ENCODE data around the gene ASPSCR1.
A peak's percentile ranks its signal among the peaks of the same experiment; 100 is the strongest.
"Not testable (repeated sequence)": the region's sequence is repeated elsewhere in the genome, so short reads cannot be mapped to it uniquely, and the experiment has no call there.

The ASPSCR1 gene

DNA sequence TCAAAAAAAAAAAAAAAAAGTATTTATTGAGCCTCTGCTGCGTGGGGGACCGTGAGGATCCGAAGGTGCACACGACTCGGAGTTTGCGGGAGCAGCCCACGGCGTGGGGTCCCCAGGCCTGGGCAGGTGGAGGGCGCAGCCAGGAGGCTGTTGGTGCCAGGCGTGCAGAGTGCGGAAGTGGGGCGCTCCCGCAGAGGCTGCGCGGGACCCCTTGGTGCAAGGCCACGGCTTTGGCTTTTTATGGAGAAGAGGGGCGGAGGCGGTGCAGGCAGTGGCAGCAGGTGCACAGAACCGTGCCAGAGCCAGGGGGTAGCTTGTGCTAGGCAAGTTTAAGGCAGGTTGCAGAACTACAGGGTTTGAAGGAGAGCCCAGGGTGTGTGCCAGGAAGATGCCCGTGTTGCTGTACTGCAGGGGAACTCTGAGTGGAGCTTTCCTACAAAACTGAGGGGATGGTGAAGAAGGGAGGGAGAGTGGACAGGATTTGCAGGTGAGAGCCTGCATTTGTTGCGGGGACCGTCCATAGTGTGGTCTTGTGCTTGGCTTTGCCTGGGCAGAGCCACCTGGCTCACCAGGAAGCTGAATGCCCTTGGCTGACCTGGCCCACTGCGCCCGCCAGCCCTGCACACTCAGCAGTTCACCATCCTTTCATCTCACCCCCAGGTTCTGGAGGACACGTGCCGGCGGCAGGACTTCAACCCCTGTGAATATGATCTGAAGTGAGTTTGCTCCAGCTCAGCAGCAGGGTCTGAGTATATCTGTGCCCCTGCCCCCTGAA is 1.3 kb downstream of the ASPSCR1 start:
- no peak for DNase-seq (ENCODE audit: low spot score)
- FAIRE-seq = no peak

DNA sequence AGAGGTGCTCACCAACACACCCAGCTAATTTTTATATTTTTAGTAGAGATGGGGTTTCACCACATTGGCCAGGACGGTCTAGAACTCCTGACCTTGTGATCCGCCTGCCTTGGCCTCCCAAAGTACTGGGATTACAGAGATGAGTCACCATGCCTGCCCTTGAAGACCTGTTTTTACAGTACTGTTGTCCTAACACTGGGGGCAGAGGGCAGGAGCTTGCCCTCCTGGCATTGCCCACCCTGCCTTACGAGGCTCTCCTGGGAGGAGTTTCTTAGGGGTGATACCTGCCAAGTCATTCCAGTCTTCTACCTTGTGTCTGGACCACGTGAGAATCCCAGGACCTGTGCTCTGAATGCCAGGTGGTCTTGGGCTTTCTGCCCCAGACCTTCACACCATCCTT is 2.7 kb downstream of the ASPSCR1 start:
- FAIRE-seq = no peak

DNA sequence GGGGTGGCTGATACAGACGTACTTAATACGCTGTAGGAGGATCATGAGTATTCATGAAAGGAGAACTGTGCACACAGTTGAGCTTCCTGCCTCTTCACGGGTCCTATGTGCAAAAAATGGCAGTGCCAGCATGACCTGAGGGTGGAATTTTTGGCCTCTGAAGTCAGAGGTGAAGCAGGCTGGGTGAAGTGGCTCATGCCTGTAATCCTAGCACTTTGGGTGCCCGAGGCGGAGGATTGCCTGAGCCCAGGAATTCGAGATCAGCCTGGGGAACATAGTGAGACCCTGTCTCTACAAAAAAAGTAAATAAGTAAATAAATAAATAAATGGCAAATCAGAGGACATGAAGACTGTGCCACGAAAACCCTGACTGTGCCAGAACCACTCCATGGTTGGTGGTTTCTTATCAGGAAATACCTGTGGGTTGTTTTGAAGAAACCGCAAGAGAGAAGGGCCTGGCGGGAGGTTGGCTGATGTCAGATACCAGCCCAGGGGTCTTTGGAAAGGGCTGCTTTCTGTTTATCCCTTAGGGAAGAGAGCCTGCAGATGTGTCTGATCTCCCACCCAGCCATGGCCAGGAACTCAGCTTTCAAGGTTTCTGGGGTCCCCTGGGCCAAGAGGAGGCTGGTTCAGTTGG is 3.4 kb downstream of the ASPSCR1 start:
- peak; percentile 18 for DNase-seq (ENCODE audit: low spot score)
- no peak for FAIRE-seq

More for the DNA sequence above, 2.7 kb downstream of the ASPSCR1 start:
- DNase-seq (ENCODE audit: low spot score) = no peak

DNA sequence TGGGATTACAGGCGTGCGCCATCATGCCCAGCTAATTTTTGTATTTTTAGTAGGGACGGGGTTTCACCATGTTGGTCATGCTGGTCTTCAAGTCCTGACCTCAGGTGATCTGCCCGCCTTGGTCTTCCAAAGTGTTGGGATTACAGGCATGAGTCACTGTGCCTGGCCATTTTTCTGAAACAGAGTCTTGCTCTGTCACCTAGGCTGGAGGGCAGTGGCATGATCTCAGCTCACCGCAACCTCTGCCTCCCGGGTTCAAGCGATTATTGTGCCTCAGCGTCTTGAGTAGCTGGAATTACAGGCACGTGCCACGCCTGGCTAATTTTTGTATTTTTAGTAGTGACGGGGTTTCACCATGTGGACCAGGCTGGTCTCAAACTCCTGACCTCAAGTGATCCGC is 4.1 kb downstream of the ASPSCR1 start:
- not testable (repeated sequence) for FAIRE-seq
- DNase-seq (ENCODE audit: low spot score) = peak; percentile 42

DNA sequence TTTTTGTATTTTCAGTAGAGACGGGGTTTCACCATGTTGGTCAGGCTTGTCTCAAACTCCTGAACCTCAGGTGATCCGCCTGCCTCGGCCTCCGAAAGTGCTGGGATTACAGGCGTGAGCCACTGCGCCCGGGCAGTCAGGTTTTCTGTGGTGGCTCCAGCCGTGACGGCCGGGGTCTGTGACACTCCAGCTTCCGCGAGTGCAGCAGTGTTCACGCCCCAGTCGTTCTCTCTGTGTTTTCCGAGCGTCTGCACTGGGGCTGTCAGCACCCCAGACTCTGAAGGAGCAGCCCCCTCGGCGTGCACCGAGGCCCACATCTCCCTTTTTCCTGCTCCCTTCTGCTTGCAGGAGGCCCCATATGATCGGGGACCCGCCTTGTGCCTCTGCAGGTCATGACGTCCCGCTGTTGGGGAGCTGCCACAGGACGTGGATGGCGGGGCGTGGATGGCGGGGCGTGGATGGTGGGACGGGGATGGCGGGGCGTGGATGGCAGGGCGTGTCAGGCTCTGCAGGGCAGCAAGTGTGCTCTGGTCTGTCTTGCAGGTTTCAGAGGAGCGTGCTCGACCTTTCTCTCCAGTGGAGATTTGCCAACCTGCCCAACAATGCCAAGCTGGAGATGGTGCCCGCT is 5.7 kb downstream of the ASPSCR1 start:
- no peak for DNase-seq (ENCODE audit: low spot score)
- no peak for FAIRE-seq

DNA sequence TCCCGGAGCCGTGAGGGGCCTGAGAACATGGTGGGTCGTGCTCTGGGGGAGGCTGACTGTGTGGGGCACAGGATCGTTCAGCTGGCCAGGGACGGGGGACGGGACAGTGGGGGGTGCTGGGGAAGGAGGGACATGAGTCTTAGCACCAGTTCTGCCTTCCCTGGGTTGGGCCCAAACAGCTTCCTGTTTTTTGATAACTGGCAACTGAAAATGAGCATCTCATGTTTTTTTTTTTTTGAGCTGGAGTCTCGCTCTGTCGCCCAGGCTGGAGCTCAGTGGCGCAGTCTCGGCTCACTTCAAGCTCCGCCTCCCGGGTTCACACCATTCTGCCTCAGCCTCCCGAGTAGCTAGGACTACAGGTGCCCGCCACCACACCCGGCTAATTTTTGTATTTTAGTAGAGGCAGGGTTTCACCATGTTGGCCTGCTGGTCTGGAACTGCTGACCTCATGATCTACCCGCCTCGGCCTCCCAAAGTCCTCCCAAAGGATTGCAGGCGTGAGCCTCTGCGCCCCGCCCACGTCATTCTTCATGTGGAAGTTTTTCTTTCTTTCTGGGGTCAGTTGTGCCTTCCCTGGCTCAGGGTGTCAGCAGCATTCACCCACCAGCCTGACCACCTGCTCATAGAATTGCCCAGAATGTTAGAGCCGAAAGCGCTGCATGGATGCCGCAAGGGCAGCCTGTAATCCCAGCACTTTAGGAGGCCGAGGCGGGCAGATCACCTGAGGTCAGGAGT is 6.4 kb downstream of the ASPSCR1 start:
- no peak for FAIRE-seq
- DNase-seq (ENCODE audit: low spot score) = no peak

DNA sequence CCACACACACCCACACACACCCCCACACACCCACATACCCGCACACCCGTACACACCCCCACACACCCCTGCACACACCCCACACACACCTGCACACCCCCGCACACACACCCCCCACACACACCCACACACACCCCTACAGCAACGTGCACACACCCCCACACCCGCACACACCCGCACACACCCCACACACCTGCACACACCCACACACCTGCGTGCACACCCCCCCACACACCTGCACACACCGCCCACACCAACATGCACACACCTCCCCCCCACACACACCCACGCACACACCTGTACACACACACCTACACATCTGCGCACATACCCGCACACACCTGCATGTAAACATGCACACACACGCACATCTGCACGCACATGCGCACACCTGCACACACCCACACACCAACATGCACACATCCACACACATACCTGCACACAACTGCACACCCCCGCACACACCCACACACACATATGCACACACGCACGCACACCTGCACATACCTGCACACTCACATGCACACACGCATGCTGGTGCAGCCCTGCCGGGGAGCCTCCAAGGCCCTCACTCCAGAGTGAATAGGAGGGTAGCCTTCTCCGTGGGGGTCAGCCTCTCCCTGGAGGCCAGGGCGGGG is 7.5 kb downstream of the ASPSCR1 start:
- no peak for FAIRE-seq
- DNase-seq (ENCODE audit: low spot score) = no peak

DNA sequence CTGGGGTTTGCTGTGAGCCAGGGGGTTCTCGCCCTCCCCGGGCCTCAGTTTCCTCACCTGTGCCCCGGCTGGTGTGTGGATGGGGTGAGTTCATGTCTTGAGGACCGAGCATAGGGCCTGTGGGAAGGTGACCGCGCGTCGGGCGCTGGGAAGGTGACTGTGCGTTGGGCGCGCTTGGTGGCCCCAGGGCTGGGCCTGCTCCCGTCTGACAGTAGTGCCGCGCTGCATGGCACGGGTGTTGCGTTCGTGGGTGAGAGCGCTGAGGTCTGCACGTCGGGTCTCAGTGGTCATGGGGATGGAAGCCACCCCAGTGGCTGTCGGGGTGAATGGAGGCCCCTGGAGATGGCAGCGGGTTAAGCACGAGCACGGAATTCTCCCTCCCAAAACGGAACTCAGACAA is 9.2 kb downstream of the ASPSCR1 start:
- DNase-seq (ENCODE audit: low spot score) = no peak
- no peak for FAIRE-seq

DNA sequence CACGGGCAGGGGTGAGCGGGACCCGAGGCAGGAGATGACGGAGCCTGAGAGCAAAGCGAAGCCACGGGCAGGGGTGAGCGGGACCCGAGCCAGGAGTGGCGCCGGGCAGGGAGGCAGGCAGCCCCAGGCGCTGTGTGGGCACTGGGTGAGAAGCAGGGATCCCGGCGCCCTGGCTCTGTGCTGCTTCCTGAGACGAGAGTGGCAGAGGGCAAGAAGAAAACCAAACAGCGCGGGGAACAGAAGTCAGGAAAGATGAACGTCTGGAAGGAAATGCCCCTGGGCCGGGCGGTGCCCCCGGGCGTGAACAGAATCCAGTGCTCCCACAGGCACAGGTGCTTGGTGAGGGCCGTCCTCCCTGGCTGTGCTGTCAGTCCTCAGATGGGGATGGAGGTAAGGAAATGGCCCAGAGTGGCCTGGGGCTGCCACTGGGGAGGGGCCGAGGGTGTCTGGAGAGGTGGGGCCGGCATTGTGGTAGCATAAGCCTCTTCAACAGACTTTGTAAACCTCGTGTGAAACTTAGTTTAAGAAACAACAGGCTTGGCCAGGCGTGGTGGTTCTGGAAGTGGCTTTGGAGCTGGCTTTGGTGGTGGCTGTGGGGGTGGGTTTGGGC is 9.8 kb downstream of the ASPSCR1 start:
- DNase-seq (ENCODE audit: low spot score) (no peak), FAIRE-seq (no peak)

DNA sequence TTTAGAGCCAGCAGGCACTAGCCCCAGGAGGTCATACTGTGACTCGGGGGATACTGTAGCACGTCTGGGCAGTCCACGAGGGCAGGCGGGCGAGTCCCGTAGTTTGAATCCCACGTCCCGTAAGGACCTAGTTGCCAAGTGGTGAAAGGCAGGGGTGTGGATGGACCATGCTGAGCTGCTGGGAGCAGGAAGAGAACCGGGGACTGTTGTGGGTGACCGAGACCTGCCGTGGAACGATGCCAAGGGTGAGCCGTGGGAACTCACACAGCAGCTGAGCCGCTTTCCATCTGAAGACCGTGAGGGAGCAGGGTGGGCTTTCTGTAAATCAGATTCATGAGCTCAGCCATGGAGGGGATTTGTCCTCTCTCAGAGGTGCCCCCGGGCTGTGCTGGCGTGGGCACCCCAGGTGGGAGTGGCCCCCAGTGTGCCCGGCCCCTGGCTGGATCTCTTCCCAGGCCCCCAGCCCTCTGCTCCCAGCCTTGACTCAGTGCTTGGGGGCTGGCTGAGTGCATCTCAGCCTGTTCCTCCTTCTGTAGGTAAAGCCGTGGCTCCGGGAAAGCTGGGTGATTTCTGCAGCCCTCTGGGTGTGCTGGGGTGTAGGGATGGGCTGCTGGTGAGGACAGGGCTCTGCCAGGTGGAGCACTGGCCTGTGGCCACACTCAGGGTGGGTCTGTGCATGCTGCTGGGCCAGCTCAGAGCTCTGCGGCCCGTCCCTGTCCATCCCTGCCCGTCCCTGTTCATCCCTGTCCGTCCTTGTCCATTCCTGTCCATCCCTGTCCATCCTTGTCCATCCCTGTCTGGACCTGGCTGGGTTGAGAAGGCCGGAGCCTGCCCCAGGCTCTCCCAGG is 13.6 kb downstream of the ASPSCR1 start:
- DNase-seq (ENCODE audit: low spot score) = no peak
- FAIRE-seq = no peak

DNA sequence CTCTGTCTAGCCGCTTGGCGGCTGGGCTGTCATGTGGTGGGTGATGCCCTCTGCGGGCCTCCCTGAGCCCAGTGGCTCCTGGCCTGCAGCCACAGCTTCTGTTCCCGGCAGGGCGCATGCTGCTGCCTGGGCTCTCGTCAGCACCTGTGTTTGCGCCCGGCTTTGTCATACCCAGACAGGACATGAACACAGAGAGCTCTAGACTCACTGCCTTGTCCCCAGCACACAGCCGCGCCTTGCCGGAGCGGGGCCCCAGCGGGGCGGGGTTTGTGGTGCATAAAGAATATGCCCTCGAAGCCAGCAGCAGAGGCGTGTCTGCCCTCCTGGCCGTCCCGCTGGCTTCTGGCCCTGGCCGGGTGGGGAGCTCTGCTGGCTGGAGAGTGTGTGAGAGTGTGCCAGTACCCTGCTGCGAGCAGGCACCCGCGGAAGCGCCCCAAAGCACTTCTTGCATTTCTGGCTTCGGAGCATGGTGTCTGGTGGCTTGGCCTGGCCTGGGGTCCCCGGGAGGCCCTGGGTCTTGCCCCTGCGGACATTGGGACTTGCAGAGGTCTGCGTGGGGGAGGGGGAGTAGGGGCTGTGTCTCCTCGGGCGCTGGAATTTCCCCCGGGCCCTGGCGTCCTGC is 14.4 kb downstream of the ASPSCR1 start:
- DNase-seq (ENCODE audit: low spot score) (peak; percentile 72), FAIRE-seq (no peak)

DNA sequence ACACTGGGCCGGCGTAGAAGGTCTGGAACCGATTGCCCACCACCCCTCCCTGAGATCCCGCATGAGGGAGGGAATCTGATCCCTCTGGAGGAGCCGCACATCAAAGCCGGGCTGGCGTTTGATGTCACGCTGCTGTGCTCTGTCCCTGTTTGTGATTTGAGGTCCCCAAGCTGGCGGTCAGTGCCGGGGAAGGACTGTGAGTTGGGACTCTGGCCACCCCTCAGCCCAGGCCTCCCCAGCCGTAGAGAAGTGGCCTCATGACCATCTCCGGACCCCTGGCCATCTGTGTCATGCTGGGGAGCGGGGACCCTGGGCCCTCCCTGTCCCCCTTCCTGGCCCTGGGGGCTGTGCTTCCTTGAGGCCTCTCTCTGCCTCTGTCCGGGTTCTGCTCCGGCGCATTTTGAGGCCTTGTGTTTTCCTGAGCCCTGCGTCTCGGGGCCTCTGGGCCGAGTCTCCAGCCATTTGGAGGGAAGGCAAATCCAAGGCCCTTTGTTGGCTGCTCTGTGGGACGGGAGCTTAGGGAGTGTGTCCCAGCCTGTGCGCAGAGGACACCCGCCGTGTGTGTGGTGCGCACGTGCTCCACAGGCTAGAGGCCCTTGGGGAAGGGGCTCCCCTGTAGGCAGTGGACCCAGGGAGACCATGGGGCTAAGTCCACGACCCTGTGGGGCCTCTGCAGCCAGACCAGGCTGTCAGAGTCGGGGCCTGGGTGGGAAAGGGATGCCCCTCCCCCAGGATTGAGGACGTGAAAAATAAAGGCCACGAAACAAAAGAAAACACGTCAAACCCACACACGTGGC is 15.1 kb downstream of the ASPSCR1 start:
- DNase-seq (ENCODE audit: low spot score) (no peak), FAIRE-seq (no peak)

DNA sequence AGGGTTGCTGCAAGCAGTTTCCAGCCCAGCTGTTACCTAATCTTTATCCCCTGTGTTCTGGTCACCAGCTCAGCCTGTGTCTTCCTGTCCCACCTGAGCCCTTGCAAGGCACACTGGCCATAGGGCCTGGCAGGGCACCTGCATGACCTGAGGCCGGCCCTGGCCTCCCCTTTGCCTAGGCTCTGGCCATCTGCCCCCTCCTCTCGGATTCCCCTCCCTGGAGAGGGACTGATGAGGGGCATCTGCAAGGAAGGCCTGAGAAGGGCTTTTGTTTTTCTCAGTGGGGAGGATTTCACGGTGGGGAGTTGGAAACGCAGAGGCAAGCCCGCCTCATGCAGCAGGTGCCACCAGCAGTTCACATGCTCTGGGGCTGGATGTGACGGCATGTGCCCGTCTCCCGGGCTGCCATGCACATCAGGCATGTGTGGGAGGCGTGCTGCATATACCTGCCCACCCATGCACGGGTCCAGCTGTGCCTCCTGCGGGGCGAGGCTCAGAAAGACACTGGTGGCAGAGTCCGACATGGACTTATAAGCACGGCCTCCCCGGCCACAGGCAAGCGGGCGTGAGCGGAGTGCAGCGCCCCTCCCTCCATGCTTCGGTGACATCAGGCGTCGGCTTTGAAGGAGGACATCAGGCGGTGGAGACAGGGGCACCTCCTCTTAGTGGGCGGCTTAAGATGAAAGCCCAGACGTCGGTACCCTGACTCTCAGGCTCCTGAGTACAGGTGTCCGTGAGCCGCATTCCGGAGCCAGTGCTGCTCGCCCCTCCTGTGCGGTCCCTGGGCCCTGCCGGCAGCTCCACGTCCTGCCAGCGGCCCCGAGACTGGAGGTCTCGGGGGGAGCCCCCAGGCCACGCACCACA is 16.5 kb downstream of the ASPSCR1 start:
- FAIRE-seq (no peak), DNase-seq (ENCODE audit: low spot score) (no peak)

DNA sequence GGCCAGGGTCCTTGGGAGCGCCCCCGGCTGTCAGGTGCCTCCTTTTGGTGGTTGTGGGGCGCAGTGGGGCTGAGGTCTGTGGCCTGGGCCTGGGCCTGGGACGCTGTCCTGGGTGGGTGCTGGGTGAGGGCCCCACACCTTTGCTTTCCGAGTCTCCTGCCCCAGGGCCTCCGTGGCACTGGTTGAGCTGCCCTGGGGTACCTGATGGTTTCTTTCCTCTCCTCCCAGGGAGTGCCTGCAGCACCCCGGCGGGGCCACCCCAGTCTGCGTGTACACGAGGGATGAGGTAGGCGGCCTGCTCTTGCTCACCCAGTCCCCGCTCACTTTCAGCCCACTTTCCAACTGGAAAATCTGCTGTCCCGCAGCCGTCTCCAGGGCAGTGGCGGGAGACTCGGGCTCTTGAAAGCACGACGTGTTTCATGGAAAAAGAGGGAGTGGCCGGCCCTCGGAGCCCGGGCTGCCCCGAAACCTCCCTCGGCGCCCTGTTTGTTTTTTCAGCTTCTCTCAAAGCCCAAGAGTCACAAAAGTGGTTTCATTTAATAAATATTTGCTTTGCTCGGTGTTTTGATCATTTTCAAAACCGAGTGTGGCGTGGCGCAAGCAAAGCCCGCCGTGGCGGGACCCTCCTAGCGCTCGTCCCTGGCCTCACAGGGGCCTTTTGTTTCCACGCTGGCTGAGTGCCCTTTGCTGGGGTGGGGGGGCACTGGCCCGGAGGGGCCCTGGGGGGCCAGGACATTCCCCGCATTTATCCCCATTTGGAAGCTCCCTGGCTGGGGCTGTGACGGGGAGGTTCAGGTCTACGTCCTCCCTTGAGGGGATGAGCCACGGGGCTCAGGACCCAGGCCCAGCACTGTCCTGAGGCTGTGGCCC is 17.4 kb downstream of the ASPSCR1 start:
- FAIRE-seq (no peak), DNase-seq (ENCODE audit: low spot score) (no peak)

DNA sequence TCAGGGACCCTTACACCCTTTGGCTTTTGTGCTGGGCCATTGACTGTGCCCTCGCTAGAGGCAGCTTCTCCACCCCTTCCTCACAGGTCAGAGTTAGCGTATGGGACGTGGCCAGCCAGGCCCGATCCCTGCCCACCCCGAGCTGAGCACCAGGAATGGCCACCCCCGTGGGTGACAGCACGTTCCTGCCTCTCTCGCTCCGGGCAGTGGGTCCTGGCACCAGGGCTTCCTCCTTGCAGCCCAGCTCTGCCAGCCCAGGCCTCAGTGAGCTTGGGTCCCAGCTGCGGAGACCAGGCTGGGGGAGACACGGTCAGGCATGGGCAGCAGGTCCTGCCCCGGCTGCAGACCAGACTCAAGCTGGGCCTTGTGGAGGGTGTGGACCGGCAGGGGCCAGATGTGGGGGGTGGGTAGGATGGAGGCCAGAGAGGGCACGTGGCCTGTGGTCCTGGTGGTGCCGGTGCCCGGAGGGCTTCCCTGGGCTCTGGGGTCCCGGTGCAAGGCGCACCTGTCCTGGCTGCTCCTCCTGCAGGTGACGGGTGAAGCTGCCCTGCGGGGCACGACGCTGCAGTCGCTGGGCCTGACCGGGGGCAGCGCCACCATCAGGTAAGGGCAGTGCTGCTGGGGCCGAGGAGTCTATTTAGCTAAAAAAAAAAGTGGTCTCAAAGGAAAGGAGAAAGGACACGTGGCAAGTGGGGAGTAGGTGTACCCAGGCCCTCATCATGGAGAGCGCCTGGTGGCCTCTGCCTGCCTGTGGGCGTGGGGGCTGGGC is 18.2 kb downstream of the ASPSCR1 start:
- no peak for FAIRE-seq
- no peak for DNase-seq (ENCODE audit: low spot score)

DNA sequence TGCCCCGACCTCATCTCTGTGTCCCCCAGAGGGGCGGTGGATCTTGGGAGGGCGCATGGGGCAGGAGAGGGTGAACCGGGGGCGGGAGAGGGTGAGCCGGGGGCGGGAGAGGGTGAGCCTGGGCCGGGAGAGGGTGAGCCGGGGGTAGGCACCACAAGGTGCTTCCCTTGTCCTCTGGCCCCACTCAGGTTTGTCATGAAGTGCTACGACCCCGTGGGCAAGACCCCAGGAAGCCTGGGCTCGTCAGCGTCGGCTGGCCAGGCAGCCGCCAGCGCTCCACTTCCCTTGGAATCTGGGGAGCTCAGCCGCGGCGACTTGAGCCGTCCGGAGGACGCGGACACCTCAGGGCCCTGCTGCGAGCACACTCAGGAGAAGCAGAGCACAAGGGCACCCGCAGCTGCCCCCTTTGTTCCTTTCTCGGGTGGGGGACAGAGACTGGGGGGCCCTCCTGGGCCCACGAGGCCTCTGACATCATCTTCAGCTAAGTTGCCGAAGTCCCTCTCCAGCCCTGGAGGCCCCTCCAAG is 18.9 kb downstream of the ASPSCR1 start:
- FAIRE-seq (no peak), DNase-seq (ENCODE audit: low spot score) (no peak)
